GM19240 (cell line): Measurements from ENCODE around the gene MTHFD2L.
"Not testable (repeated sequence)": the region's sequence is repeated elsewhere in the genome, so short reads cannot be mapped to it uniquely, and the experiment has no call there.

Source experiments
- DNase-seq: peaks from one replicate; pipeline ENCODE4 v3.0.0; 2011; ENCODE audit warnings: low spot score; ENCODE audit not compliant: insufficient read length

The MTHFD2L gene

GRCh38 chr4:74331944-74332343 is 174.0 kb downstream of the MTHFD2L start:
- DNase-seq = no peak

GRCh38 chr4:74334636-74335035 is 176.7 kb downstream of the MTHFD2L start:
- DNase-seq = no peak

GRCh38 chr4:74335341-74336021 is 177.6 kb downstream of the MTHFD2L start:
- no peak for DNase-seq

- DNase-seq = no peak
These were observed 180.9 kb downstream of the MTHFD2L start for GRCh38 chr4:74338792-74339333.

GRCh38 chr4:74339501-74339900 is 181.6 kb downstream of the MTHFD2L start:
- DNase-seq = no peak

GRCh38 chr4:74340421-74340820 is 182.5 kb downstream of the MTHFD2L start:
- not testable (repeated sequence) for DNase-seq

GRCh38 chr4:74344031-74344430 is 186.1 kb downstream of the MTHFD2L start:
- DNase-seq = no peak
